SKM-1 (cell line): ENCODE results near the gene SPRED3.
A peak's percentile ranks its signal among the peaks of the same experiment; 100 is the strongest.
"Not testable (repeated sequence)": the region's sequence is repeated elsewhere in the genome, so short reads cannot be mapped to it uniquely, and the experiment has no call there.

Experiments used
- DNase-seq: peaks from one replicate; lab custom pipeline; 2025; ENCODE audit not compliant: unreplicated experiment; lab: John Stamatoyannopoulos, UW

SPRED3 gene

GRCh38 chr19:38389957-38390924 is 1.7 kb downstream of the SPRED3 start:
- DNase-seq, result no peak

- DNase-seq, result no peak
Observed at GRCh38 chr19:38391911-38392464, 3.5 kb downstream of the SPRED3 start.

GRCh38 chr19:38392707-38393308 is 4.3 kb downstream of the SPRED3 start:
- DNase-seq, result no peak

GRCh38 chr19:38394488-38394887 is 6.0 kb downstream of the SPRED3 start:
- DNase-seq, result no peak

- no peak for DNase-seq
Observed at GRCh38 chr19:38395381-38396114, 7.1 kb downstream of the SPRED3 start.

- no peak for DNase-seq
Observed at GRCh38 chr19:38399081-38399480, 10.6 kb downstream of the SPRED3 start.

- no peak for DNase-seq
Observed at GRCh38 chr19:38399537-38399936, 11.0 kb downstream of the SPRED3 start.

GRCh38 chr19:38400361-38400760 is 11.9 kb downstream of the SPRED3 start:
- DNase-seq, result no peak

GRCh38 chr19:38401148-38401547 is 12.7 kb downstream of the SPRED3 start:
- no peak for DNase-seq

- DNase-seq, result no peak
Observed at GRCh38 chr19:38402623-38402966, 14.1 kb downstream of the SPRED3 start.

- DNase-seq, result peak; percentile 73
Observed at GRCh38 chr19:38402967-38403674, 14.6 kb downstream of the SPRED3 start, which contains the start of gene FAM98C. FAM98C (plus strand) TSS chr19:38403093; CDS start chr19:38403154, 61 bp downstream.

- no peak for DNase-seq
Observed at GRCh38 chr19:38404858-38405257, 16.4 kb downstream of the SPRED3 start.

- DNase-seq, result no peak
Observed at GRCh38 chr19:38405276-38405675, 16.8 kb downstream of the SPRED3 start.

GRCh38 chr19:38409631-38410133 is 21.2 kb downstream of the SPRED3 start:
- DNase-seq, result no peak

- not testable (repeated sequence) for DNase-seq
Observed at GRCh38 chr19:38410407-38410806, 21.9 kb downstream of the SPRED3 start.

GRCh38 chr19:38411041-38411712 is 22.7 kb downstream of the SPRED3 start:
- no peak for DNase-seq

GRCh38 chr19:38411898-38412297 is 23.4 kb downstream of the SPRED3 start:
- not testable (repeated sequence) for DNase-seq

GRCh38 chr19:38412491-38412890 is 24.0 kb downstream of the SPRED3 start:
- DNase-seq, result no peak

GRCh38 chr19:38412961-38413360 is 24.5 kb downstream of the SPRED3 start:
- DNase-seq, result no peak

- DNase-seq, result no peak
Observed at GRCh38 chr19:38413416-38413815, 24.9 kb downstream of the SPRED3 start.
